Measurements from ENCODE around the gene CTNS. TPM values are rescaled to one million over a fixed set of nuclear protein-coding genes. Genes with fewer than 3 reads are reported as not detected.

The CTNS gene
- polyA plus RNA-seq, 1 donor (not counting 4 experiments of a cell fraction or from before 2014, with no cell fraction given), result 7.4 TPM

DNA sequence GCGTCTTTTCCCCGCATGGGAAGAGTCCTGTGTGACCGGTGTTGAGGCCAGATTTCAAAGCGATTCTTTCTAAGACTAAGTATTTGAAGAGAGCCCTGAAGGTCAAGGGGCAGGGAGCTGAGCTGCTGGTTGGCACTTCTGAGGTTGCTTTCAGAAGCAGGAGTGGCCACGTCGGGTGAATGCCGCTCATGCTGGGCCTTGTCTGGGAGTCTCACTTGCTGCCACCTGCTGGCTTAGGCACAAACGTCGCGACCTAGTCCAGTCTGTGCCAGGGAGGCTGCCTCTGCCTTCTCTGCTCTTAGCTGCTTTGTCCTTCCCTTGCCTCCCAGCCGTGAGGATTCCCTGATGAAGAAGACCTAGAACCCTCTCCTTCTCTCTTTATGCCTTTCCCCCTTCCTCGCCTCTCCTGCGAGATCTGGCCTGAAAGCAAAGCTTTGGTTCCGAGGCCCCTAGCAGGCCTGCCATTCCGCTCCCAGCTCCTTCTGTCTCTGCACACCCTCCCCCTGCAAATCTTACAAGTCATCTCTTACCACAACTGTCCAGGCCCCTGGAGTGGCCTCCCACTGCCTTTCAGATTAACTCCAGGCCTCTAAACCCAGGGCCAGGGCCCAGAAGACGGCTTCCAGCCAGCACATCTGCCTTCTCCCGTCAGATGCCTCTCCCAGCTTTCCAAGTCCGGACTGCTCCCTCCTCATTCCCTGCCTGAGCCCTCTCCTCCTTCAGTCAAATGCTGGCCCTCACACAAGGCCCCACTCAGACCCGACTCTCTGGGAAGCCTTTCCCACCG lies 11.4 kb downstream of the CTNS start:
- H3K27me3 ChIP-seq (ENCODE audit: control insufficient read depth, extremely low read depth, insufficient read depth, low read length), result no peaks in the 10 kb centered on the region
- dilution Hi-C loops (cut with MboI; ENCODE audit: extremely low pct_ligation_motif_present, low sequenced_read_pairs), result no loop called here
- H3K27ac ChIP-seq (ENCODE audit: control insufficient read depth, insufficient read depth, low read length), result no peak overlapping the region
- H3K9me1 ChIP-seq (ENCODE audit: control insufficient read depth, extremely low read depth, insufficient read depth, low read length), result peaks cover 2% of the 10 kb centered on the region
- no peaks in the 10 kb centered on the region for H3K4me1 ChIP-seq (ENCODE audit: control insufficient read depth, extremely low read depth, insufficient read depth, low read length)
- no peaks in the 10 kb centered on the region for H4K20me1 ChIP-seq (ENCODE audit: control insufficient read depth, extremely low read depth, insufficient read depth, low read length)
- DNase-seq (ENCODE audit: low read depth, low spot score), result no peak
- peak; percentile 63 for FAIRE-seq
- H3K4me2 ChIP-seq (ENCODE audit: control insufficient read depth, extremely low read depth, insufficient read depth, low read depth, low read length), result no peak overlapping the region
- peaks cover 8 to 15% of the 10 kb centered on the region in 2 experiments for H3K36me3 ChIP-seq (ENCODE audit: control insufficient read depth in 2 of 2, extremely low read depth in 1 of 2, insufficient read depth in 2 of 2, low read length in 2 of 2)
- TF ChIP-seq EZH2 (IDR thresholded peaks at IDR 0.05; ENCODE audit: low read length), result no peak
- TF ChIP-seq, protein P1, sequence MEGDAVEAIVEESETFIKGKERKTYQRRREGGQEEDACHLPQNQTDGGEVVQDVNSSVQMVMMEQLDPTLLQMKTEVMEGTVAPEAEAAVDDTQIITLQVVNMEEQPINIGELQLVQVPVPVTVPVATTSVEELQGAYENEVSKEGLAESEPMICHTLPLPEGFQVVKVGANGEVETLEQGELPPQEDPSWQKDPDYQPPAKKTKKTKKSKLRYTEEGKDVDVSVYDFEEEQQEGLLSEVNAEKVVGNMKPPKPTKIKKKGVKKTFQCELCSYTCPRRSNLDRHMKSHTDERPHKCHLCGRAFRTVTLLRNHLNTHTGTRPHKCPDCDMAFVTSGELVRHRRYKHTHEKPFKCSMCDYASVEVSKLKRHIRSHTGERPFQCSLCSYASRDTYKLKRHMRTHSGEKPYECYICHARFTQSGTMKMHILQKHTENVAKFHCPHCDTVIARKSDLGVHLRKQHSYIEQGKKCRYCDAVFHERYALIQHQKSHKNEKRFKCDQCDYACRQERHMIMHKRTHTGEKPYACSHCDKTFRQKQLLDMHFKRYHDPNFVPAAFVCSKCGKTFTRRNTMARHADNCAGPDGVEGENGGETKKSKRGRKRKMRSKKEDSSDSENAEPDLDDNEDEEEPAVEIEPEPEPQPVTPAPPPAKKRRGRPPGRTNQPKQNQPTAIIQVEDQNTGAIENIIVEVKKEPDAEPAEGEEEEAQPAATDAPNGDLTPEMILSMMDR (optimal IDR thresholded peaks at IDR 0.05 in 1 of 3, IDR thresholded peaks at IDR 0.05 in 1 of 3, conservative IDR thresholded peaks at IDR 0.05 in 1 of 3; ENCODE audit: extremely low read depth in 1 of 3, insufficient read depth in 2 of 3, low read length in 3 of 3), result peak; percentile 66 to 88 (median 82)
- no peak overlapping the region for H2AFZ ChIP-seq (ENCODE audit: control insufficient read depth, low read length)
- no peaks in the 10 kb centered on the region for H3K9me3 ChIP-seq (ENCODE audit: control insufficient read depth, low read depth, low read length)
- H3K79me2 ChIP-seq (ENCODE audit: control insufficient read depth, insufficient read depth, low read length), result no peaks in the 10 kb centered on the region
- H3K9ac ChIP-seq (ENCODE audit: control insufficient read depth, extremely low read depth, insufficient read depth, low read length), result no peak overlapping the region
- H3K4me3 ChIP-seq (ENCODE audit: control insufficient read depth in 2 of 3, extremely low read depth in 1 of 3, insufficient read depth in 2 of 3, low read depth in 1 of 3, low read length in 3 of 3), result no peak overlapping the region

DNA sequence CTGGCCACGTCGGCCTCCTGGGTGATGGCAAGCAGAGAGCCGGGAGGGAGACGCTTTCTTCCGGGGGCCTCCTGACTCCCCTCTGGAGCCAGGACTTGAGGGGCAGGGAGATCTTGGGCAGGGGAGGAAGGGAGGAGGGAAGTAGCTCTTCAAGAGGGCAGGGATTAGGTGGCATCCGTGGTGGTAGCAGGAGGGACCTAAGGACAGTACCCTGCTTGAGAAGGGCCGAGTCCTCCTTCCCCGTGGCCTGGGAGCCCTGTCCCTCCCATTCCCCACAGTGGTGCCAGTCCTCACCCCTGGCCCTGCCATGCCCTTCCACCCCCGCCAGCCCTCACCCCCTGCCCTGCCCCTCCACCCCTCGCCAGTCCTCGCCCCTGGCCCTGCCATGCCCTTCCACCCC lies 19.2 kb downstream of the CTNS start:
- no peaks in the 10 kb centered on the region for H3K79me2 ChIP-seq (ENCODE audit: control insufficient read depth, insufficient read depth, low read length)
- peaks cover 17% of the 10 kb centered on the region for H3K4me1 ChIP-seq (ENCODE audit: control insufficient read depth, extremely low read depth, insufficient read depth, low read length)
- peaks cover 0 to 8% of the 10 kb centered on the region in 2 experiments for H3K36me3 ChIP-seq (ENCODE audit: control insufficient read depth in 2 of 2, extremely low read depth in 1 of 2, insufficient read depth in 2 of 2, low read length in 2 of 2)
- no peak overlapping the region for H3K4me2 ChIP-seq (ENCODE audit: control insufficient read depth, extremely low read depth, insufficient read depth, low read depth, low read length)
- no peak for FAIRE-seq
- no peaks in the 10 kb centered on the region for H3K27me3 ChIP-seq (ENCODE audit: control insufficient read depth, extremely low read depth, insufficient read depth, low read length)
- H3K9me1 ChIP-seq (ENCODE audit: control insufficient read depth, extremely low read depth, insufficient read depth, low read length), result peaks cover 3% of the 10 kb centered on the region
- TF ChIP-seq, protein P1 (optimal IDR thresholded peaks at IDR 0.05 in 1 of 3, IDR thresholded peaks at IDR 0.05 in 1 of 3, conservative IDR thresholded peaks at IDR 0.05 in 1 of 3; ENCODE audit: extremely low read depth in 1 of 3, insufficient read depth in 2 of 3, low read length in 3 of 3), result no peak
- no peak for TF ChIP-seq EZH2 (IDR thresholded peaks at IDR 0.05; ENCODE audit: low read length)
- H3K9me3 ChIP-seq (ENCODE audit: control insufficient read depth, low read depth, low read length), result no peaks in the 10 kb centered on the region
- dilution Hi-C loops (cut with MboI; ENCODE audit: extremely low pct_ligation_motif_present, low sequenced_read_pairs), result no loop called here
- no peak overlapping the region for H2AFZ ChIP-seq (ENCODE audit: control insufficient read depth, low read length)
- H3K27ac ChIP-seq (ENCODE audit: control insufficient read depth, insufficient read depth, low read length), result no peak overlapping the region
- H3K9ac ChIP-seq (ENCODE audit: control insufficient read depth, extremely low read depth, insufficient read depth, low read length), result no peak overlapping the region
- no peak for DNase-seq (ENCODE audit: low read depth, low spot score)
- no peak overlapping the region for H3K4me3 ChIP-seq (ENCODE audit: control insufficient read depth in 2 of 3, extremely low read depth in 1 of 3, insufficient read depth in 2 of 3, low read depth in 1 of 3, low read length in 3 of 3)
- no peaks in the 10 kb centered on the region for H4K20me1 ChIP-seq (ENCODE audit: control insufficient read depth, extremely low read depth, insufficient read depth, low read length)

Data from keratinocyte (primary cell).